Thoracic aorta (tissue), 2 donors: ENCODE results near the gene FASTK. TPM values are rescaled to one million over a fixed set of nuclear protein-coding genes. Genes with fewer than 3 reads are reported as not detected.

Experiments used
- ATAC-seq: fragments of 150-250 bp; one replicate; pipeline ENCODE4 v1.8.0; 2017; ENCODE audit warnings: low read depth; ENCODE audit not compliant: insufficient number of reproducible peaks, low FRiP score
- DNase-seq: peaks from one replicate; pipeline ENCODE4 v3.0.0-alpha.2; 2020; ENCODE audit warnings: low spot score
- H3K27ac ChIP-seq, 2 donors: fragments of 200-600 bp; sonication (generic); 1 replicate in 1 of 2; 2 replicates in 1 of 2; pipeline ENCODE4 v1.5.1; 2016; ENCODE audit warnings: mild to moderate bottlenecking in 2 of 2, moderate library complexity in 2 of 2
- H3K27me3 ChIP-seq: fragments of 200-600 bp; sonication (generic); replicated peaks from 2 replicates; pipeline ENCODE4 v1.6.0; 2016; ENCODE audit warnings: mild to moderate bottlenecking; ENCODE audit not compliant: insufficient read depth
- H3K36me3 ChIP-seq: fragments of 200-600 bp; sonication (generic); one replicate; pipeline ENCODE4 v1.5.1; 2016
- H3K4me1 ChIP-seq, 2 donors: fragments of 200-600 bp; sonication (generic); 1 replicate in 1 of 2; 2 replicates in 1 of 2; pipeline versions ENCODE4 v1.5.1 to v1.6.0; 2016; ENCODE audit warnings: low read depth in 2 of 2, mild to moderate bottlenecking in 1 of 2; ENCODE audit not compliant: control insufficient read depth in 1 of 2
- H3K4me3 ChIP-seq: fragments of 200-600 bp; sonication (generic); 2 replicates; pipeline ENCODE4 v1.5.1; 2016; ENCODE audit warnings: mild to moderate bottlenecking
- H3K9me3 ChIP-seq: fragments of 200-600 bp; sonication (generic); 2 replicates; pipeline ENCODE4 v1.5.1; 2016
- CTCF ChIP-seq: fragments of 200-600 bp; sonication (generic); IDR thresholded peaks from one replicate; pipeline ENCODE4 v1.5.1; 2019; ENCODE audit warnings: antibody characterized with exemption
- total RNA-seq, 2 donors: library from RNA; depleted of rRNA; stranded (reverse); fragments of >200 nt; gene quantifications; one replicate each; pipeline versions ENCODE4 v1.1.0 to v1.2.3, GENCODE V29; 2016

The FASTK gene
- total RNA-seq, 2 donors from 2014 or later: 59.0 to 110 TPM

- DNase-seq: no peak
- no peak for ATAC-seq
- Histone ChIP-seq H3K4me3 (no peak overlapping the region), H3K27ac (no peak overlapping the region), H3K9me3 (no peaks in the 10 kb centered on the region), H3K36me3 (peaks cover 30% of the 10 kb centered on the region), H3K4me1 (peaks cover 0 to 9% of the 10 kb centered on the region in 2 donors), H3K27me3 (no peaks in the 10 kb centered on the region)
- no peak for TF ChIP-seq CTCF
These were observed 40.3 kb upstream of the FASTK start for GRCh38 chr7:151120896-151121295.

GRCh38 chr7:151119902-151120301 is 39.3 kb upstream of the FASTK start:
- no peak for TF ChIP-seq CTCF
- Histone ChIP-seq H3K4me3 (no peak overlapping the region), H3K36me3 (peaks cover 30% of the 10 kb centered on the region), H3K9me3 (no peaks in the 10 kb centered on the region), H3K27me3 (no peaks in the 10 kb centered on the region), H3K4me1 (peaks cover 0 to 5% of the 10 kb centered on the region in 2 donors), H3K27ac (no peak overlapping the region)
- no peak for DNase-seq
- ATAC-seq: no peak

GRCh38 chr7:151119055-151119415 is 38.4 kb upstream of the FASTK start:
- ATAC-seq (no peak), DNase-seq (no peak)
- Histone ChIP-seq H3K27me3 (no peaks in the 10 kb centered on the region), H3K4me3 (no peak overlapping the region), H3K36me3 (peaks cover 30% of the 10 kb centered on the region), H3K9me3 (no peaks in the 10 kb centered on the region), H3K4me1 (peaks cover 0 to 5% of the 10 kb centered on the region in 2 donors), H3K27ac (no peak overlapping the region)
- TF ChIP-seq CTCF: no peak

- ATAC-seq: no peak
- Histone ChIP-seq H3K27ac (no peak overlapping the region), H3K4me1 (peaks cover 0 to 5% of the 10 kb centered on the region in 2 donors), H3K9me3 (no peaks in the 10 kb centered on the region), H3K4me3 (no peak overlapping the region), H3K27me3 (no peaks in the 10 kb centered on the region), H3K36me3 (peaks cover 30% of the 10 kb centered on the region)
- DNase-seq: no peak
- no peak for TF ChIP-seq CTCF
These were observed 37.8 kb upstream of the FASTK start for GRCh38 chr7:151118108-151119054.

GRCh38 chr7:151117565-151117964 is 37.0 kb upstream of the FASTK start:
- H3K4me3 ChIP-seq: no peak overlapping the region
- ATAC-seq: no peak
- H3K9me3 ChIP-seq: no peaks in the 10 kb centered on the region
- peaks cover 30% of the 10 kb centered on the region for H3K36me3 ChIP-seq
- DNase-seq: no peak
- TF ChIP-seq CTCF: no peak
- no peaks in the 10 kb centered on the region for H3K27me3 ChIP-seq
- H3K27ac ChIP-seq: no peak overlapping the region
- peaks cover 0 to 5% of the 10 kb centered on the region in 2 donors for H3K4me1 ChIP-seq
